ENCODE data around the gene NODAL.

NODAL gene

DNA sequence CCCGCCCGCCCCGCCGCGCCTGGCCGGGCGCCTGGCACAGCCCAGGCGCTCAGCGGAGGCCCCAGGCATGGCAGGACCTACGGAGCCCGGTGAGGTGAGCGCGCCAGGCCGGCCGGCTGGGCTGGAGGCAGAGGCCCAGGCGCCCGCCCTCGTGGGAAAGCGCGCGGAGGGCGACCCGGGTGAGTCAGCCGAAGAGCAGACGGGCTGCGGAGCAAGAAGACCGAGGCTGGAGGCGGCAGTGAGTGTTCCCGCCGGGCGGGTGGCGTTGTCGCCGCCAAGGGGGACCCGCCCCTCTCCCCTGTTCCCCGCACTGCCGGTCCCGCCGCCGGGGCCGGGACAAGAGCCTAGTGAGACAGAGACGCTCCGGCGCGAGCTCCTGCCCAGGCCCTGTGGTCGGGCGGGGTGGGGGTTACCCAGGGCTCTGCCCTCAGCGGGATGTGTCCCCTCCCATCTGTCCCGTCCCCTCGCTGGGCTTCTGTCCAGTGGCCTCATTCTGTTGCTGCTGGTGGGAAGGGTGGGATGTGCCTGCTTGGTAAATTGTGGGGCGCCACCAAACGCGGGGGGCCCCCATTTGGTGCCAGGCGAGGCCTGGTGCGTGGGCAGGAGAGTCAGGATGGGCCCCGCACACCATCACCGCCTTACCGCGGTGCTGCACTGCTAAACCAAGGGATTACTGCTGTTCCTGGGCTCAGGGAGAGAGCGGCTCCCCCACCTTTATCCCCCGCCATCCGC lies 17.0 kb upstream of the NODAL start (continued):
- TF ChIP-seq KLF10 (tag by site-specific recombination; IDR thresholded peaks at IDR 0.05) (no peak), ZNF24 (tag by site-specific recombination; IDR thresholded peaks at IDR 0.05) (0 out of 2 replicates have a peak, but pooled peaks have one; percentile 42), ZNF843 (tag by site-specific recombination; IDR thresholded peaks at IDR 0.05) (no peak; the same call in 1 of the 2 replicates), ZBTB1 (tag by site-specific recombination; IDR thresholded peaks at IDR 0.05) (no peak), YY1 (tag by site-specific recombination; IDR thresholded peaks at IDR 0.05) (no peak), ZIC2 (tag by site-specific recombination; IDR thresholded peaks at IDR 0.05) (no peak), SP3 (tag by site-specific recombination; IDR thresholded peaks at IDR 0.05) (no peak), ZNF341 (tag by site-specific recombination; IDR thresholded peaks at IDR 0.05; ENCODE audit: low read depth) (peak; percentile 53), BCL11B (tag by site-specific recombination; IDR thresholded peaks at IDR 0.05; ENCODE audit: low read depth) (no peak), ZXDB (tag by site-specific recombination; IDR thresholded peaks at IDR 0.05) (no peak), ZNF76 (tag by site-specific recombination; IDR thresholded peaks at IDR 0.05; ENCODE audit: borderline replicate concordance, low read depth) (no peak), ZNF521 (tag by site-specific recombination; IDR thresholded peaks at IDR 0.05) (no peak), ZBTB21 (tag by site-specific recombination; IDR thresholded peaks at IDR 0.05) (no peak), ZNF473 (tag by site-specific recombination; IDR thresholded peaks at IDR 0.05) (no peak), YY2 (tag by site-specific recombination; IDR thresholded peaks at IDR 0.05) (no peak), ZNF664 (tag by site-specific recombination; IDR thresholded peaks at IDR 0.05) (no peak), ZNF366 (tag by site-specific recombination; conservative IDR thresholded peaks at IDR 0.05) (no peak), ZFP69B (tag by site-specific recombination; IDR thresholded peaks at IDR 0.05) (peak; percentile 99), ZNF23 (tag by site-specific recombination; IDR thresholded peaks at IDR 0.05; ENCODE audit: borderline replicate concordance) (no peak), ZNF391 (tag by site-specific recombination; IDR thresholded peaks at IDR 0.05; ENCODE audit: borderline replicate concordance, low read depth) (no peak), ZSCAN16 (tag by site-specific recombination; IDR thresholded peaks at IDR 0.05) (no peak), ZNF354C (tag by site-specific recombination; IDR thresholded peaks at IDR 0.05; ENCODE audit: borderline replicate concordance, low read depth) (no peak), ZNF555 (tag by site-specific recombination; conservative IDR thresholded peaks at IDR 0.05) (no peak), ZNF175 (tag by site-specific recombination; IDR thresholded peaks at IDR 0.05) (no peak), ZNF155 (tag by site-specific recombination; IDR thresholded peaks at IDR 0.05) (no peak), ZNF48 (tag by site-specific recombination; IDR thresholded peaks at IDR 0.05) (no peak), ZNF658 (tag by site-specific recombination; IDR thresholded peaks at IDR 0.05) (no peak), ZNF223 (tag by site-specific recombination; IDR thresholded peaks at IDR 0.05) (0 out of 2 replicates have a peak, but pooled peaks have one; percentile 36), SCRT2 (tag by site-specific recombination; IDR thresholded peaks at IDR 0.05) (no peak), SP2 (tag by site-specific recombination; IDR thresholded peaks at IDR 0.05) (peak; percentile 81), ZNF544 (tag by site-specific recombination; IDR thresholded peaks at IDR 0.05) (no peak)
- TF ChIP-seq, protein P1, sequence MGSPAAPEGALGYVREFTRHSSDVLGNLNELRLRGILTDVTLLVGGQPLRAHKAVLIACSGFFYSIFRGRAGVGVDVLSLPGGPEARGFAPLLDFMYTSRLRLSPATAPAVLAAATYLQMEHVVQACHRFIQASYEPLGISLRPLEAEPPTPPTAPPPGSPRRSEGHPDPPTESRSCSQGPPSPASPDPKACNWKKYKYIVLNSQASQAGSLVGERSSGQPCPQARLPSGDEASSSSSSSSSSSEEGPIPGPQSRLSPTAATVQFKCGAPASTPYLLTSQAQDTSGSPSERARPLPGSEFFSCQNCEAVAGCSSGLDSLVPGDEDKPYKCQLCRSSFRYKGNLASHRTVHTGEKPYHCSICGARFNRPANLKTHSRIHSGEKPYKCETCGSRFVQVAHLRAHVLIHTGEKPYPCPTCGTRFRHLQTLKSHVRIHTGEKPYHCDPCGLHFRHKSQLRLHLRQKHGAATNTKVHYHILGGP (tag by site-specific recombination; IDR thresholded peaks at IDR 0.05) = no peak
- TF ChIP-seq, protein P2, sequence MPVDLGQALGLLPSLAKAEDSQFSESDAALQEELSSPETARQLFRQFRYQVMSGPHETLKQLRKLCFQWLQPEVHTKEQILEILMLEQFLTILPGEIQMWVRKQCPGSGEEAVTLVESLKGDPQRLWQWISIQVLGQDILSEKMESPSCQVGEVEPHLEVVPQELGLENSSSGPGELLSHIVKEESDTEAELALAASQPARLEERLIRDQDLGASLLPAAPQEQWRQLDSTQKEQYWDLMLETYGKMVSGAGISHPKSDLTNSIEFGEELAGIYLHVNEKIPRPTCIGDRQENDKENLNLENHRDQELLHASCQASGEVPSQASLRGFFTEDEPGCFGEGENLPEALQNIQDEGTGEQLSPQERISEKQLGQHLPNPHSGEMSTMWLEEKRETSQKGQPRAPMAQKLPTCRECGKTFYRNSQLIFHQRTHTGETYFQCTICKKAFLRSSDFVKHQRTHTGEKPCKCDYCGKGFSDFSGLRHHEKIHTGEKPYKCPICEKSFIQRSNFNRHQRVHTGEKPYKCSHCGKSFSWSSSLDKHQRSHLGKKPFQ (tag by site-specific recombination; IDR thresholded peaks at IDR 0.05) = no peak
- TF ChIP-seq, protein P3, sequence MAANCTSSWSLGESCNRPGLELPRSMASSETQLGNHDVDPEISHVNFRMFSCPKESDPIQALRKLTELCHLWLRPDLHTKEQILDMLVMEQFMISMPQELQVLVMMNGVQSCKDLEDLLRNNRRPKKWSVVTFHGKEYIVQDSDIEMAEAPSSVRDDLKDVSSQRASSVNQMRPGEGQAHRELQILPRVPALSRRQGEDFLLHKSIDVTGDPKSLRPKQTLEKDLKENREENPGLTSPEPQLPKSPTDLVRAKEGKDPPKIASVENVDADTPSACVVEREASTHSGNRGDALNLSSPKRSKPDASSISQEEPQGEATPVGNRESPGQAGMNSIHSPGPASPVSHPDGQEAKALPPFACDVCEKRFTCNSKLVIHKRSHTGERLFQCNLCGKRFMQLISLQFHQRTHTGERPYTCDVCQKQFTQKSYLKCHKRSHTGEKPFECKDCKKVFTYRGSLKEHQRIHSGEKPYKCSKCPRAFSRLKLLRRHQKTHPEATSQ (tag by site-specific recombination; IDR thresholded peaks at IDR 0.05) = 0 out of 2 replicates have a peak, but pooled peaks have one; percentile 9
- TF ChIP-seq, protein P4, sequence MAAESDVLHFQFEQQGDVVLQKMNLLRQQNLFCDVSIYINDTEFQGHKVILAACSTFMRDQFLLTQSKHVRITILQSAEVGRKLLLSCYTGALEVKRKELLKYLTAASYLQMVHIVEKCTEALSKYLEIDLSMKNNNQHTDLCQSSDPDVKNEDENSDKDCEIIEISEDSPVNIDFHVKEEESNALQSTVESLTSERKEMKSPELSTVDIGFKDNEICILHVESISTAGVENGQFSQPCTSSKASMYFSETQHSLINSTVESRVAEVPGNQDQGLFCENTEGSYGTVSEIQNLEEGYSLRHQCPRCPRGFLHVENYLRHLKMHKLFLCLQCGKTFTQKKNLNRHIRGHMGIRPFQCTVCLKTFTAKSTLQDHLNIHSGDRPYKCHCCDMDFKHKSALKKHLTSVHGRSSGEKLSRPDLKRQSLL (tag by site-specific recombination; IDR thresholded peaks at IDR 0.05) = no peak
- TF ChIP-seq, protein P5, sequence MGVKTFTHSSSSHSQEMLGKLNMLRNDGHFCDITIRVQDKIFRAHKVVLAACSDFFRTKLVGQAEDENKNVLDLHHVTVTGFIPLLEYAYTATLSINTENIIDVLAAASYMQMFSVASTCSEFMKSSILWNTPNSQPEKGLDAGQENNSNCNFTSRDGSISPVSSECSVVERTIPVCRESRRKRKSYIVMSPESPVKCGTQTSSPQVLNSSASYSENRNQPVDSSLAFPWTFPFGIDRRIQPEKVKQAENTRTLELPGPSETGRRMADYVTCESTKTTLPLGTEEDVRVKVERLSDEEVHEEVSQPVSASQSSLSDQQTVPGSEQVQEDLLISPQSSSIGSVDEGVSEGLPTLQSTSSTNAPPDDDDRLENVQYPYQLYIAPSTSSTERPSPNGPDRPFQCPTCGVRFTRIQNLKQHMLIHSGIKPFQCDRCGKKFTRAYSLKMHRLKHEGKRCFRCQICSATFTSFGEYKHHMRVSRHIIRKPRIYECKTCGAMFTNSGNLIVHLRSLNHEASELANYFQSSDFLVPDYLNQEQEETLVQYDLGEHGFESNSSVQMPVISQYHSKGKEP (tag by site-specific recombination; IDR thresholded peaks at IDR 0.05) = no peak

Measured in HEK293 (cell line).